ENCODE data around the gene OR6B3.
"Not testable (repeated sequence)": the region's sequence is repeated elsewhere in the genome, so short reads cannot be mapped to it uniquely, and the experiment has no call there.

Gene OR6B3

GRCh38 chr2:240044096-240044495, 9.2 kb downstream of the OR6B3 start:
- DNase-seq (ENCODE audit: low read depth, low spot score), result not testable (repeated sequence)

- DNase-seq (ENCODE audit: low read depth, low spot score), result no peak
Observed at GRCh38 chr2:240043279-240043989, 9.9 kb downstream of the OR6B3 start.

GRCh38 chr2:240042740-240043139, 10.6 kb downstream of the OR6B3 start:
- no peak for DNase-seq (ENCODE audit: low read depth, low spot score)

- DNase-seq (ENCODE audit: low read depth, low spot score), result no peak
Observed at GRCh38 chr2:240041363-240041762, 12.0 kb downstream of the OR6B3 start.

- no peak for DNase-seq (ENCODE audit: low read depth, low spot score)
Observed at GRCh38 chr2:240037358-240037757, 16.0 kb downstream of the OR6B3 start.

GRCh38 chr2:240033330-240033678, 20.0 kb downstream of the OR6B3 start:
- no peak for DNase-seq (ENCODE audit: low read depth, low spot score)

- DNase-seq (ENCODE audit: low read depth, low spot score), result no peak
Observed at GRCh38 chr2:240032406-240033329, 20.7 kb downstream of the OR6B3 start.

- DNase-seq (ENCODE audit: low read depth, low spot score), result no peak
Observed at GRCh38 chr2:240030379-240031094, 22.8 kb downstream of the OR6B3 start, which contains the start of gene OR6B2. OR6B2 (minus strand) TSS chr2:240030429; CDS start chr2:240030429, 0 bp downstream.

- no peak for DNase-seq (ENCODE audit: low read depth, low spot score)
Observed at GRCh38 chr2:240024766-240025165, 28.6 kb downstream of the OR6B3 start.

- no peak for DNase-seq (ENCODE audit: low read depth, low spot score)
Observed at GRCh38 chr2:240023792-240024191, 29.5 kb downstream of the OR6B3 start.

GRCh38 chr2:240021488-240022104, 31.7 kb downstream of the OR6B3 start:
- DNase-seq (ENCODE audit: low read depth, low spot score), result peak; percentile 26

- no peak for DNase-seq (ENCODE audit: low read depth, low spot score)
Observed at GRCh38 chr2:240018071-240018750, 35.1 kb downstream of the OR6B3 start.

- no peak for DNase-seq (ENCODE audit: low read depth, low spot score)
Observed at GRCh38 chr2:240014327-240014726, 39.0 kb downstream of the OR6B3 start.

- no peak for DNase-seq (ENCODE audit: low read depth, low spot score)
Observed at GRCh38 chr2:240013343-240013742, 40.0 kb downstream of the OR6B3 start.

GRCh38 chr2:240002983-240003382, 50.3 kb downstream of the OR6B3 start:
- no peak for DNase-seq (ENCODE audit: low read depth, low spot score)

GRCh38 chr2:240000671-240001070, 52.6 kb downstream of the OR6B3 start:
- no peak for DNase-seq (ENCODE audit: low read depth, low spot score)

- no peak for DNase-seq (ENCODE audit: low read depth, low spot score)
Observed at GRCh38 chr2:239997686-239998409, 55.5 kb downstream of the OR6B3 start.
